ENCODE measurements around the gene B3GALT6.

Gene B3GALT6

DNA sequence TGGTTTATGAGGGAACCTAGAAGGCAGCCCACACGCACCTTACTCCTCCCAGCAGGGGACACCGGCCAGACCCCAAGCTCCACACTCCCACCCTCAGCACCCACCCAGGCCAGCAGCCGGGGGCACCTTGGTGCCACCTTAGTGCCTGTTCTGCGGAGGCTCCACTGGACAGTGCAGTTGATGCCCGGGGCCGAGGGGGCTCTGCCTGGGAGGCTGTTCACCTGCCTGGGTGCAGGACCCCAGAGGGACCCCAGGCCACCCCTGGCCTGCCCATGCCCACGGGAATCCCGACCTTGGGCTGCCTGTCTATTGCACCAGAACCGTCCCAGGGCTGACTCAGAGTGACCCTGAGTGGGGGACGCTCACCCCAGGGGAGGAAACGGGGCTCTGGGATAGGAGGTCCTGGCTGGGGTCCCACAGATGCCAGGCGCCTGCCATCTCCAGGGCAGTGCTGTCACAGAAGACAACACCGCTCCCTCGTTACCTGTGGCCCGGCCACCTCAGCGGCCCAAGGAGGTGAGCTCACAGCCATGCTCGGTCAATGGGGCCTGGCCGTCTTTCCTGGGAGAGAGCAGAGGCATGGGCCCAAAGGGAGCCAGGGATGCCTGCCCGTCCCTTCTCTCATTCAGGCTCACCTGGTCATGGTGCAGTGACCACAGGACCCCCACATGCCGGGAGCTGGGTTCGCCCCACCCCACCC is 48.9 kb downstream of the B3GALT6 start:
- no peak overlapping the region for H3K18ac ChIP-seq (ENCODE audit: low read length)
- no peak overlapping the region for H4K12ac ChIP-seq (ENCODE audit: low read depth, low read length)
- H3K27me3 ChIP-seq (ENCODE audit: insufficient read depth, low read length): no peaks in the 10 kb centered on the region
- H2AK5ac ChIP-seq (ENCODE audit: low read length): no peak overlapping the region
- H3K36me3 ChIP-seq (ENCODE audit: control insufficient read depth in 1 of 2, insufficient read depth in 2 of 2, low read length in 2 of 2): no peaks in the 10 kb centered on the region
- no peak overlapping the region for H3K23ac ChIP-seq (ENCODE audit: low read length)
- no peaks in the 10 kb centered on the region for H3K79me2 ChIP-seq (ENCODE audit: control insufficient read depth, insufficient read depth, low read length, poor library complexity)
- no peak overlapping the region for H3K4me3 ChIP-seq (ENCODE audit: low read depth, low read length)
- H4K8ac ChIP-seq (ENCODE audit: low read depth, low read length): no peak overlapping the region
- no CpG with 5 or more reads among the region's 21 CpGs for WGBS (ENCODE audit: extremely low coverage, insufficient coverage, insufficient read length)
- no peak overlapping the region for H2AFZ ChIP-seq (ENCODE audit: insufficient read depth, low read length, poor library complexity)
- no peak overlapping the region for H4K91ac ChIP-seq (ENCODE audit: low read depth, low read length)
- H2BK120ac ChIP-seq (ENCODE audit: insufficient read depth, low read length, poor library complexity): no peak overlapping the region
- no peak overlapping the region for H3K4me2 ChIP-seq (ENCODE audit: low read length)
- no peaks in the 10 kb centered on the region for H3K79me1 ChIP-seq (ENCODE audit: low read length)
- peaks cover 8% of the 10 kb centered on the region for H3K9me3 ChIP-seq (ENCODE audit: insufficient read depth, low read depth, low read length)
- H3K9ac ChIP-seq (ENCODE audit: low read length): no peak overlapping the region
- no peak overlapping the region for H2BK12ac ChIP-seq (ENCODE audit: low read length)
- no peak overlapping the region for H3K27ac ChIP-seq (ENCODE audit: low read depth, low read length)
- no peak for DNase-seq
- no peak overlapping the region for H3K4ac ChIP-seq (ENCODE audit: low read depth, low read length)
- H3K14ac ChIP-seq (ENCODE audit: low read length): no peak overlapping the region
- H3K4me1 ChIP-seq (ENCODE audit: control insufficient read depth in 1 of 2, insufficient read depth in 2 of 2, low read length in 2 of 2): no peaks in the 10 kb centered on the region
- H2BK5ac ChIP-seq (ENCODE audit: low read depth, low read length, poor library complexity): no peak overlapping the region

DNA sequence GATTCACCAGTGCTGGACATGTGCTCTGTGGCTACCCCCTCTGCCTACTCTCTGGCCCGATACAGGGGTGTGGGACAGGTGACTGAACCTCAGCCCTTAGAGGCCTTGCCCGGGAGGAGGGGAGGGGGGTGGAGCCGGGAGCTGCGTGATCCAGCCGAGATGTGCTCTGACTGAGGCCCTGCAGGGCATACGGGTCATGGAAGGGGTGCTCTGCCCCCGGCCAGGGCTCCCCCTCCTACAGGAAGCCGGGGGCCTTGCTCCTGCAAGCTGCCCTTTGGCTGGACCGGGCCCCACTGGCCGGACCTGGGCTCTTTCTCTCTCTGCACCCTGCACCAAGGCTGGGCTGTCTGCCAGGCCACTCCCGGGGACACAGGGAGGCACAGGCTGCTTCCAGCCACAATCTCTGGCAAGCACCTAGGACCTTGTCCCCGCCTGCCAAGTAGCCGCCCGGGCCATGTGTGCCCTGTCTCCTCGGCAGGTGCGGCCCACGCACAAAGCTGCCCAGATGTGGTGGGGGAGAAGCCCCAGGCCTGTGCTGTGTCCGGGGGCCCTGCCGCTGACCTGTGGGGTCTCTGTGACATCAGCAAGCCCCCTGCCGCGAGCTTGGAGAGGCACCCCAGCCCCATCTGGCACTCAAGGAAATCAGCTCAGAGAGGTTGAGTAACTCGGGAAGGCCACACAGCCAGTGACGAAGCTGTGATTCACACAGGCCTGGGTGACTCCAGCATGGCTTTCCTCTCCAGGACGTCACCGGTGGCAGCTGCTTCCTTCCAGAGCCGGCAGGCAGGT is 49.7 kb downstream of the B3GALT6 start:
- no peak overlapping the region for H3K4me3 ChIP-seq (ENCODE audit: low read depth, low read length)
- peak; percentile 91 to 93 for DNase-seq
- H3K18ac ChIP-seq (ENCODE audit: low read length): no peak overlapping the region
- no CpG with 5 or more reads among the region's 26 CpGs for WGBS (ENCODE audit: extremely low coverage, insufficient coverage, insufficient read length)
- H4K8ac ChIP-seq (ENCODE audit: low read depth, low read length): no peak overlapping the region
- H3K23ac ChIP-seq (ENCODE audit: low read length): no peak overlapping the region
- no peaks in the 10 kb centered on the region for H3K79me2 ChIP-seq (ENCODE audit: control insufficient read depth, insufficient read depth, low read length, poor library complexity)
- H2BK12ac ChIP-seq (ENCODE audit: low read length): no peak overlapping the region
- H4K12ac ChIP-seq (ENCODE audit: low read depth, low read length): no peak overlapping the region
- no peak overlapping the region for H2BK120ac ChIP-seq (ENCODE audit: insufficient read depth, low read length, poor library complexity)
- no peak overlapping the region for H2AK5ac ChIP-seq (ENCODE audit: low read length)
- no peak overlapping the region for H3K27ac ChIP-seq (ENCODE audit: low read depth, low read length)
- no peaks in the 10 kb centered on the region for H3K27me3 ChIP-seq (ENCODE audit: insufficient read depth, low read length)
- H3K9ac ChIP-seq (ENCODE audit: low read length): no peak overlapping the region
- no peak overlapping the region for H3K4me2 ChIP-seq (ENCODE audit: low read length)
- H3K36me3 ChIP-seq (ENCODE audit: control insufficient read depth in 1 of 2, insufficient read depth in 2 of 2, low read length in 2 of 2): no peaks in the 10 kb centered on the region
- H3K4ac ChIP-seq (ENCODE audit: low read depth, low read length): no peak overlapping the region
- H3K79me1 ChIP-seq (ENCODE audit: low read length): no peaks in the 10 kb centered on the region
- no peak overlapping the region for H3K14ac ChIP-seq (ENCODE audit: low read length)
- H2BK5ac ChIP-seq (ENCODE audit: low read depth, low read length, poor library complexity): no peak overlapping the region
- no peak overlapping the region for H2AFZ ChIP-seq (ENCODE audit: insufficient read depth, low read length, poor library complexity)
- no peaks in the 10 kb centered on the region for H3K4me1 ChIP-seq (ENCODE audit: control insufficient read depth in 1 of 2, insufficient read depth in 2 of 2, low read length in 2 of 2)
- H4K91ac ChIP-seq (ENCODE audit: low read depth, low read length): no peak overlapping the region
- H3K9me3 ChIP-seq (ENCODE audit: insufficient read depth, low read depth, low read length): peaks cover 8% of the 10 kb centered on the region

DNA sequence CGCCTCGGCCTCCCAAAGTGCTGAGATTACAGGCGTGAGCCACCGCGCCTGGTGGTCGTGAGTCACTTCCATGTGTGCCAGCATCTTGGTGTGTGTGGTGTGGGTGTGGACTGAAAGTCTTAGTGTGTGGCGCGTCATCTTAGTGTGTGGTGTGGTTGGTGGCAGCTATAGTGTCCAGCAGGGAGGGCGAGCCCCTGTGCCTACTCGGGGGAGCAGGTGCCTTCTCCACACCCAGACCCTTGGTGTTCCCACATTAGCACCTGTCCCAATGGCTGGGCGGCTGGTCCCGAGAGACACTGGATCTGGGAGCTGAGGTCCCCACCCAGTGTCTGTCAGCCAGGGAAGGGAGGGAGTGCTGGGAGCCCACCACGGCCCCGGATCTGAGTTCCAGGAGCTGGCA is 51.0 kb downstream of the B3GALT6 start:
- Histone ChIP-seq H2AFZ (ENCODE audit: insufficient read depth, low read length, poor library complexity) (no peak overlapping the region), H3K9me3 (ENCODE audit: insufficient read depth, low read depth, low read length) (peaks cover 8% of the 10 kb centered on the region), H3K79me1 (ENCODE audit: low read length) (no peaks in the 10 kb centered on the region), H2BK12ac (ENCODE audit: low read length) (no peak overlapping the region), H2AK5ac (ENCODE audit: low read length) (no peak overlapping the region), H4K8ac (ENCODE audit: low read depth, low read length) (no peak overlapping the region), H4K91ac (ENCODE audit: low read depth, low read length) (no peak overlapping the region), H3K27me3 (ENCODE audit: insufficient read depth, low read length) (no peaks in the 10 kb centered on the region), H3K4me1 (ENCODE audit: control insufficient read depth in 1 of 2, insufficient read depth in 2 of 2, low read length in 2 of 2) (no peaks in the 10 kb centered on the region), H4K12ac (ENCODE audit: low read depth, low read length) (no peak overlapping the region), H3K27ac (ENCODE audit: low read depth, low read length) (no peak overlapping the region), H3K23ac (ENCODE audit: low read length) (no peak overlapping the region), H3K9ac (ENCODE audit: low read length) (no peak overlapping the region), H2BK5ac (ENCODE audit: low read depth, low read length, poor library complexity) (no peak overlapping the region), H3K14ac (ENCODE audit: low read length) (no peak overlapping the region), H3K36me3 (ENCODE audit: control insufficient read depth in 1 of 2, insufficient read depth in 2 of 2, low read length in 2 of 2) (no peaks in the 10 kb centered on the region), H3K4me2 (ENCODE audit: low read length) (no peak overlapping the region), H2BK120ac (ENCODE audit: insufficient read depth, low read length, poor library complexity) (no peak overlapping the region), H3K79me2 (ENCODE audit: control insufficient read depth, insufficient read depth, low read length, poor library complexity) (no peaks in the 10 kb centered on the region), H3K4ac (ENCODE audit: low read depth, low read length) (no peak overlapping the region), H3K4me3 (ENCODE audit: low read depth, low read length) (no peak overlapping the region), H3K18ac (ENCODE audit: low read length) (no peak overlapping the region)
- no CpG with 5 or more reads among the region's 14 CpGs for WGBS (ENCODE audit: extremely low coverage, insufficient coverage, insufficient read length)
- DNase-seq: peak; percentile 64 to 65

DNA sequence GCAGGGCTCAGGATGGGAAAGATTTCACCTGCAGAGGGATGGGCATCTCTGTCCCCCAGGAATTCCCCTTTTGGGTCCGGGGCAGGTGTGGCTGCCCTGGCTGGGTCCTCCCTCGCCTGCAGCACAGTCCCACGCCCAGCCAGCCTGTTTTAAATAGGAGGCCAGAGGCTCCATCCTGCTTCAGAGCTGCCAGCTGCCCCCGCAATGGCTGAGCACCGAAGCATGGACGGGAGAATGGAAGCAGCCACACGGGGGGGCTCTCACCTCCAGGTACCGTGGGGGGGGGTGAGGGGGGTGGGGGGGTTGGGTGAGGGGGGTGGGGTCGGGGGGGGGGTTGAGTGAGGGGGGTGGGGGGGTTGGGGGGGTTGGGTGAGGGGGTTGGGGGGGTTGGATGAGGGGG is 51.8 kb downstream of the B3GALT6 start:
- Histone ChIP-seq H3K79me2 (ENCODE audit: control insufficient read depth, insufficient read depth, low read length, poor library complexity) (no peaks in the 10 kb centered on the region), H3K36me3 (ENCODE audit: control insufficient read depth in 1 of 2, insufficient read depth in 2 of 2, low read length in 2 of 2) (no peaks in the 10 kb centered on the region), H3K4me2 (ENCODE audit: low read length) (no peak overlapping the region), H3K79me1 (ENCODE audit: low read length) (no peaks in the 10 kb centered on the region), H3K27ac (ENCODE audit: low read depth, low read length) (no peak overlapping the region), H3K14ac (ENCODE audit: low read length) (no peak overlapping the region), H2BK5ac (ENCODE audit: low read depth, low read length, poor library complexity) (no peak overlapping the region), H3K9ac (ENCODE audit: low read length) (no peak overlapping the region), H2AFZ (ENCODE audit: insufficient read depth, low read length, poor library complexity) (no peak overlapping the region), H3K4me3 (ENCODE audit: low read depth, low read length) (no peak overlapping the region), H3K27me3 (ENCODE audit: insufficient read depth, low read length) (no peaks in the 10 kb centered on the region), H3K4me1 (ENCODE audit: control insufficient read depth in 1 of 2, insufficient read depth in 2 of 2, low read length in 2 of 2) (no peaks in the 10 kb centered on the region), H2AK5ac (ENCODE audit: low read length) (no peak overlapping the region), H4K8ac (ENCODE audit: low read depth, low read length) (no peak overlapping the region), H2BK120ac (ENCODE audit: insufficient read depth, low read length, poor library complexity) (no peak overlapping the region), H3K18ac (ENCODE audit: low read length) (no peak overlapping the region), H4K91ac (ENCODE audit: low read depth, low read length) (no peak overlapping the region), H2BK12ac (ENCODE audit: low read length) (no peak overlapping the region), H4K12ac (ENCODE audit: low read depth, low read length) (no peak overlapping the region), H3K23ac (ENCODE audit: low read length) (no peak overlapping the region), H3K4ac (ENCODE audit: low read depth, low read length) (no peak overlapping the region), H3K9me3 (ENCODE audit: insufficient read depth, low read depth, low read length) (peaks cover 10% of the 10 kb centered on the region)
- DNase-seq: peak in 1 of 2 donors; percentile 49
- WGBS (ENCODE audit: extremely low coverage, insufficient coverage, insufficient read length): no CpG with 5 or more reads among the region's 9 CpGs

All from trophoblast cell (in vitro differentiated cells and primary cell).